Measurements from ENCODE around the gene TXNL4B. TPM values are rescaled to one million over a fixed set of nuclear protein-coding genes. Genes with fewer than 3 reads are reported as not detected.
"Not testable (repeated sequence)": the region's sequence is repeated elsewhere in the genome, so short reads cannot be mapped to it uniquely, and the experiment has no call there.

TXNL4B gene
- polyA plus RNA-seq, 3 donors from 2014 or later, result 9.6 to 18.3 (median 12.1) TPM

- not testable (repeated sequence) for H3K27ac Mint-ChIP-seq; H3K4me3 Mint-ChIP-seq; H3K9me3 Mint-ChIP-seq; DNase-seq; H3K36me3 Mint-ChIP-seq; H3K27me3 Mint-ChIP-seq (ENCODE audit: low read depth in 3 of 3); H3K4me1 Mint-ChIP-seq
Observed at GRCh38 chr16:72076991-72077706, 16.3 kb downstream of the TXNL4B start.

GRCh38 chr16:72075067-72075466 is 18.4 kb downstream of the TXNL4B start:
- H3K4me3 Mint-ChIP-seq; H3K27me3 Mint-ChIP-seq (ENCODE audit: low read depth in 3 of 3); H3K27ac Mint-ChIP-seq; H3K36me3 Mint-ChIP-seq; DNase-seq; H3K9me3 Mint-ChIP-seq; H3K4me1 Mint-ChIP-seq: not testable (repeated sequence)

GRCh38 chr16:72073560-72074230 is 19.7 kb downstream of the TXNL4B start:
- H3K4me3 Mint-ChIP-seq, result no peak overlapping the region
- no peak for DNase-seq
- H3K4me1 Mint-ChIP-seq, result no peaks in the 10 kb centered on the region
- H3K27ac Mint-ChIP-seq, result peak overlapping the region in 1 of 6 donors; percentile 22
- H3K9me3 Mint-ChIP-seq, result no peaks in the 10 kb centered on the region
- peaks cover 0 to 1% (median 0%) of the 10 kb centered on the region in 3 donors for H3K27me3 Mint-ChIP-seq (ENCODE audit: low read depth in 3 of 3)
- H3K36me3 Mint-ChIP-seq, result peaks cover 0 to 3% (median 0%) of the 10 kb centered on the region in 3 donors

- Mint-ChIP-seq H3K27ac (no peak overlapping the region), H3K4me1 (no peaks in the 10 kb centered on the region), H3K36me3 (peaks cover 0 to 3% (median 0%) of the 10 kb centered on the region in 3 donors), H3K27me3 (ENCODE audit: low read depth in 3 of 3) (peaks cover 0 to 1% (median 0%) of the 10 kb centered on the region in 3 donors), H3K4me3 (no peak overlapping the region), H3K9me3 (no peaks in the 10 kb centered on the region)
- DNase-seq, result no peak
Observed at GRCh38 chr16:72072514-72073342, 20.7 kb downstream of the TXNL4B start.

GRCh38 chr16:72068930-72069329 is 24.5 kb downstream of the TXNL4B start:
- no peak for DNase-seq
- peaks cover 0 to 4% (median 0%) of the 10 kb centered on the region in 3 donors for H3K36me3 Mint-ChIP-seq
- H3K27me3 Mint-ChIP-seq (ENCODE audit: low read depth in 3 of 3), result peaks cover 0 to 1% (median 0%) of the 10 kb centered on the region in 3 donors
- H3K27ac Mint-ChIP-seq, result no peak overlapping the region
- H3K9me3 Mint-ChIP-seq, result no peaks in the 10 kb centered on the region
- no peaks in the 10 kb centered on the region for H3K4me1 Mint-ChIP-seq
- H3K4me3 Mint-ChIP-seq, result no peak overlapping the region

GRCh38 chr16:72066747-72067146 is 26.7 kb downstream of the TXNL4B start:
- Mint-ChIP-seq H3K36me3 (peaks cover 0 to 7% (median 0%) of the 10 kb centered on the region in 3 donors), H3K4me3 (no peak overlapping the region), H3K4me1 (no peaks in the 10 kb centered on the region), H3K27me3 (ENCODE audit: low read depth in 3 of 3) (peaks cover 0 to 2% (median 1%) of the 10 kb centered on the region in 3 donors), H3K27ac (peak overlapping the region in 1 of 6 donors; percentile 53), H3K9me3 (no peaks in the 10 kb centered on the region)
- DNase-seq, result peak in 2 of 3 donors; percentile 5

- Mint-ChIP-seq H3K4me3 (no peak overlapping the region), H3K9me3 (no peaks in the 10 kb centered on the region), H3K36me3 (peaks cover 0 to 7% (median 0%) of the 10 kb centered on the region in 3 donors), H3K4me1 (no peaks in the 10 kb centered on the region), H3K27ac (no peak overlapping the region), H3K27me3 (ENCODE audit: low read depth in 3 of 3) (peaks cover 0 to 2% (median 1%) of the 10 kb centered on the region in 3 donors)
- DNase-seq, result no peak
Observed at GRCh38 chr16:72064361-72064894, 29.0 kb downstream of the TXNL4B start.

GRCh38 chr16:72061564-72061963 is 31.9 kb downstream of the TXNL4B start:
- no peak overlapping the region for H3K27ac Mint-ChIP-seq
- H3K4me1 Mint-ChIP-seq, result no peaks in the 10 kb centered on the region
- no peak for DNase-seq
- peaks cover 0 to 2% (median 1%) of the 10 kb centered on the region in 3 donors for H3K27me3 Mint-ChIP-seq (ENCODE audit: low read depth in 3 of 3)
- H3K9me3 Mint-ChIP-seq, result no peaks in the 10 kb centered on the region
- peaks cover 0 to 7% (median 0%) of the 10 kb centered on the region in 3 donors for H3K36me3 Mint-ChIP-seq
- no peak overlapping the region for H3K4me3 Mint-ChIP-seq

GRCh38 chr16:72060405-72060804 is 33.0 kb downstream of the TXNL4B start:
- H3K4me1 Mint-ChIP-seq, result no peaks in the 10 kb centered on the region
- H3K9me3 Mint-ChIP-seq, result no peaks in the 10 kb centered on the region
- H3K27me3 Mint-ChIP-seq (ENCODE audit: low read depth in 3 of 3), result peaks cover 0 to 2% (median 1%) of the 10 kb centered on the region in 3 donors
- no peak for DNase-seq
- H3K4me3 Mint-ChIP-seq, result no peak overlapping the region
- peaks cover 0 to 7% (median 0%) of the 10 kb centered on the region in 3 donors for H3K36me3 Mint-ChIP-seq
- no peak overlapping the region for H3K27ac Mint-ChIP-seq

- H3K36me3 Mint-ChIP-seq; DNase-seq; H3K4me3 Mint-ChIP-seq; H3K27me3 Mint-ChIP-seq (ENCODE audit: low read depth in 3 of 3); H3K9me3 Mint-ChIP-seq; H3K27ac Mint-ChIP-seq; H3K4me1 Mint-ChIP-seq: not testable (repeated sequence)
Observed at GRCh38 chr16:72059060-72059459, 34.4 kb downstream of the TXNL4B start.

GRCh38 chr16:72057313-72057712 is 36.1 kb downstream of the TXNL4B start:
- H3K36me3 Mint-ChIP-seq; H3K27ac Mint-ChIP-seq; H3K27me3 Mint-ChIP-seq (ENCODE audit: low read depth in 3 of 3); H3K4me1 Mint-ChIP-seq; H3K4me3 Mint-ChIP-seq; DNase-seq; H3K9me3 Mint-ChIP-seq: not testable (repeated sequence)

GRCh38 chr16:72055911-72056310 is 37.5 kb downstream of the TXNL4B start:
- no peak for DNase-seq
- Mint-ChIP-seq H3K36me3 (peaks cover 0 to 4% (median 0%) of the 10 kb centered on the region in 3 donors), H3K27me3 (ENCODE audit: low read depth in 3 of 3) (no peaks in the 10 kb centered on the region), H3K4me1 (no peaks in the 10 kb centered on the region), H3K4me3 (no peak overlapping the region), H3K9me3 (peaks cover 0 to 2% (median 0%) of the 10 kb centered on the region in 6 donors), H3K27ac (no peak overlapping the region)

- H3K4me3 Mint-ChIP-seq; H3K36me3 Mint-ChIP-seq; H3K27ac Mint-ChIP-seq; H3K27me3 Mint-ChIP-seq (ENCODE audit: low read depth in 3 of 3); H3K4me1 Mint-ChIP-seq; DNase-seq: not testable (repeated sequence)
- peaks cover 0 to 11% (median 6%) of the 10 kb centered on the region in 6 donors for H3K9me3 Mint-ChIP-seq
Observed at GRCh38 chr16:72054254-72054847, 39.1 kb downstream of the TXNL4B start, which contains the start of gene HP. TSS of gene HP (plus strand) at chr16:72054505. CDS start at chr16:72054653, 148 bp downstream.

Data from immature natural killer cell (primary cell).